ENCODE results near the gene LGALS4.
A peak's percentile ranks its signal among the peaks of the same experiment; 100 is the strongest.

DNA sequence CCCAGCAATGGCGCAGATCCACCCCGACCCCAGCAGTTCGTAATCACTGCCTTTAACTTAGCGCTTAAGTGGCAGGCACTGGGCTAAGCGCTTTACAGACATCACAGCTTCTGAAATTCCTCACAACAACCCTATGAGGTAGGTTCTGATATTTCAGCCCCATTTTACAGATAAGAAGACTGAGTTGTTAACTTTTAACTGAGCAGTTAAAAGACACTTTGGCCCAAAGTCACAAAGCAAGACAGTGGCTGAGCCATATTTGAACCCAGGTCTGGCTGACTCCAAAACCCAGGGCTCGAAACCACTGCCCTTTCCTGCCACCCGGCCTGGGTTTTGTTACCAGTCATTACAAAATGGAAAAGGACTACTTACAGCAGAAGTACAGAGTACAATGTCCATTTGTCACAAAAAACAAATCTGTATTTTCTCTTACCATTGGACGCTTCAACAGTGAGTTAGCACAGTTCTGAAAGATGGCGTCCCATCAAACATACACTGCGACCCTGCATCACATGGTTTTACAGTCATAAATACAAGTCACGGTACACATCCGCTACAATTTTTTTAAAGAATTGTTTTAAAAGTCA is 28.5 kb upstream of the LGALS4 start:
- TF ChIP-seq POLR2AphosphoS5 (IDR thresholded peaks at IDR 0.05; ENCODE audit: low read depth, low read length) (peak; percentile 79; the same call in 1 of the 2 replicates), TAF1 (IDR thresholded peaks at IDR 0.05; ENCODE audit: borderline replicate concordance, low read depth, low read length) (no peak), POLR2A (IDR thresholded peaks at IDR 0.05; ENCODE audit: low read depth, low read length) (0 out of 2 replicates have a peak, but pooled peaks have one; percentile 1)
